HepG2 (cell line): ENCODE measurements around the gene HSP90AB1. TPM values are rescaled to one million over a fixed set of nuclear protein-coding genes. Genes with fewer than 3 reads are reported as not detected.

Experiments used
- ATF2 ChIP-seq: sonication (generic); formaldehyde crosslinking; IDR thresholded peaks from 2 replicates; pipeline ENCODE4 v1.4.0; 2020; ENCODE audit warnings: missing genetic modification reagents
- BCL3 ChIP-seq: sonication (generic); formaldehyde crosslinking; IDR thresholded peaks from 2 replicates; pipeline ENCODE4 v1.5.1; 2020; ENCODE audit warnings: mild to moderate bottlenecking, missing genetic modification reagents, moderate library complexity
- DR1 ChIP-seq: sonication (generic); formaldehyde crosslinking; IDR thresholded peaks from 2 replicates; pipeline ENCODE4 v1.8.0; 2021; ENCODE audit warnings: mild to moderate bottlenecking, missing genetic modification reagents, inconsistent platforms
- HNF4G ChIP-seq, 2 experiments: sonication (generic) in 1 of 2; formaldehyde crosslinking in 1 of 2; IDR thresholded peaks; 2 replicates each; pipeline versions ENCODE4 v1.4.0 to v1.6.1; 2011 to 2020; ENCODE audit warnings: borderline replicate concordance in 2 of 2, low read depth in 2 of 2, mild to moderate bottlenecking in 2 of 2, low read length in 1 of 2, missing genetic modification reagents in 1 of 2, moderate library complexity in 1 of 2
- HNRNPH1 ChIP-seq: fragments of 200-400 bp; formaldehyde crosslinking; optimal IDR thresholded peaks from 2 replicates; pipeline ENCODE3; 2017; ENCODE audit warnings: mild to moderate bottlenecking, low read depth, low read length
- KMT2A ChIP-seq: sonication (generic); formaldehyde crosslinking; IDR thresholded peaks from 2 replicates; pipeline ENCODE4 v1.4.0; 2020; ENCODE audit warnings: missing genetic modification reagents
- MXD3 ChIP-seq: IDR thresholded peaks from 2 replicates; pipeline ENCODE4 v1.6.1; 2016; ENCODE audit warnings: mild to moderate bottlenecking, missing biosample characterization, missing genetic modification reagents
- PRDM4 ChIP-seq: sonication (generic); formaldehyde crosslinking; IDR thresholded peaks from 2 replicates; pipeline ENCODE4 v1.9.0; 2021; ENCODE audit warnings: missing genetic modification reagents, borderline replicate concordance
- SAFB2 ChIP-seq: sonication (generic); formaldehyde crosslinking; IDR thresholded peaks from 2 replicates; pipeline ENCODE4 v1.5.1; 2020; ENCODE audit warnings: missing genetic modification reagents, low read depth, mild to moderate bottlenecking, borderline replicate concordance
- SNAPC5 ChIP-seq: sonication (generic); formaldehyde crosslinking; IDR thresholded peaks from 2 replicates; pipeline ENCODE4 v1.8.1; 2023; ENCODE audit warnings: mild to moderate bottlenecking, missing genetic modification reagents, borderline replicate concordance
- SOX13 ChIP-seq, 3 experiments: fragments of 450-650 bp in 1 of 3; sonication (generic) in 1 of 3; formaldehyde crosslinking in 1 of 3; IDR thresholded peaks in 2 of 3; conservative IDR thresholded peaks in 1 of 3; 2 replicates each; pipeline versions ENCODE4 v1.5.0 to v1.6.1; 2016 to 2020; ENCODE audit warnings: antibody characterized with exemption in 1 of 3, mild to moderate bottlenecking in 1 of 3, missing compliant biosample characterization in 1 of 3, missing genetic modification reagents in 1 of 3, moderate library complexity in 1 of 3
- SPEN ChIP-seq: sonication (generic); formaldehyde crosslinking; IDR thresholded peaks from 2 replicates; pipeline ENCODE4 v1.5.1; 2020; ENCODE audit warnings: low read depth, mild to moderate bottlenecking, missing genetic modification reagents
- SRF ChIP-seq: IDR thresholded peaks from 2 replicates; pipeline ENCODE4 v1.6.1; 2011; ENCODE audit warnings: mild to moderate bottlenecking, low read depth, low read length, moderate library complexity
- TMF1 ChIP-seq: sonication (generic); formaldehyde crosslinking; IDR thresholded peaks from 2 replicates; pipeline ENCODE4 v1.8.1; 2022; ENCODE audit warnings: low read depth, missing genetic modification reagents
- TOPORS ChIP-seq: sonication (generic); formaldehyde crosslinking; IDR thresholded peaks from 2 replicates; pipeline ENCODE4 v1.8.0; 2023; ENCODE audit warnings: mild to moderate bottlenecking, missing genetic modification reagents
- ZIK1 ChIP-seq: sonication (generic); formaldehyde crosslinking; IDR thresholded peaks from 2 replicates; pipeline ENCODE4 v1.5.0; 2020; ENCODE audit warnings: mild to moderate bottlenecking, low read depth, missing genetic modification reagents, borderline replicate concordance
- ZNF205 ChIP-seq: IDR thresholded peaks from 2 replicates; pipeline ENCODE4 v1.6.1; 2018; ENCODE audit warnings: missing biosample characterization, missing genetic modification reagents
- ZNF607 ChIP-seq: sonication (generic); formaldehyde crosslinking; IDR thresholded peaks from 2 replicates; pipeline ENCODE4 v1.5.1; 2020; ENCODE audit warnings: missing genetic modification reagents, mild to moderate bottlenecking, borderline replicate concordance
- ZNF619 ChIP-seq: sonication (generic); formaldehyde crosslinking; IDR thresholded peaks from 2 replicates; pipeline ENCODE4 v1.4.0; 2020; ENCODE audit warnings: mild to moderate bottlenecking, missing genetic modification reagents
- ZNF660 ChIP-seq: sonication (generic); formaldehyde crosslinking; IDR thresholded peaks from 2 replicates; pipeline ENCODE4 v1.5.1; 2020; ENCODE audit warnings: mild to moderate bottlenecking, low read depth, missing genetic modification reagents, borderline replicate concordance
- ZNF737 ChIP-seq: sonication (generic); formaldehyde crosslinking; IDR thresholded peaks from 2 replicates; pipeline ENCODE4 v1.5.0; 2020; ENCODE audit warnings: missing genetic modification reagents, mild to moderate bottlenecking, borderline replicate concordance
- ZNF770 ChIP-seq: sonication (generic); formaldehyde crosslinking; IDR thresholded peaks from 2 replicates; pipeline ENCODE4 v1.5.0; 2020; ENCODE audit warnings: mild to moderate bottlenecking, missing genetic modification reagents
- polyA plus RNA-seq, 8 experiments: library from polyadenylated mRNA; depleted of rRNA in 3 of 8; stranded (reverse) in 7 of 8; unstranded in 1 of 8; fragments of >200 nt; fragmentation: Illumina TruSeq in 4 of 8; extraction: Trizol in 4 of 8; gene quantifications; 2 replicates each; pipeline versions ENCODE4 v1.2.1 to v1.2.3, GENCODE V29; 2011 to 2016; ENCODE audit warnings: low read depth in 4 of 8, missing spikeins in 1 of 8, mixed read lengths in 1 of 8; ENCODE audit not compliant: insufficient read depth in 1 of 8
- total RNA-seq, 5 experiments: library from RNA; depleted of rRNA; stranded (reverse); fragments of >200 nt; fragmentation: Illumina TruSeq; extraction: Trizol; gene quantifications; 2 replicates each; pipeline ENCODE4 v1.2.3, GENCODE V29; 2016; ENCODE audit warnings: low read depth in 1 of 5

Gene HSP90AB1
- total and polyA plus RNA-seq, 2 of the 13 experiments (the other 11 are each of a cell fraction or from before 2014, with no cell fraction given): 1,325 to 1,472 TPM

- no peak for TF ChIP-seq ZNF770 (CRISPR knock-in tag)
- TF ChIP-seq ZNF619: no peak
- TF ChIP-seq HNRNPH1: no peak
- TF ChIP-seq SNAPC5 (CRISPR knock-in tag): no peak
- TF ChIP-seq MXD3 (CRISPR knock-in tag): no peak
- peak; percentile 25; the same call in 1 of the 2 replicates for TF ChIP-seq BCL3
- no peak for TF ChIP-seq SAFB2 (CRISPR knock-in tag)
- TF ChIP-seq SRF: no peak
- no peak for TF ChIP-seq ATF2 (CRISPR knock-in tag)
- TF ChIP-seq SOX13 (IDR thresholded peaks at IDR 0.05): no peak
- 0 out of 4 replicates have a peak, but pooled peaks of 1 of the 2 experiments have one; percentile 57 for TF ChIP-seq SOX13 (CRISPR knock-in tag; conservative IDR thresholded peaks at IDR 0.05 in 1 of 2, IDR thresholded peaks at IDR 0.05 in 1 of 2)
- TF ChIP-seq ZNF660 (CRISPR knock-in tag): no peak
- no peak for TF ChIP-seq ZIK1
- no peak for TF ChIP-seq SPEN
- TF ChIP-seq DR1 (CRISPR knock-in tag): peak; percentile 75; the same call in 1 of the 2 replicates
- 0 out of 2 replicates have a peak, but pooled peaks have one; percentile 3 for TF ChIP-seq PRDM4 (CRISPR knock-in tag)
- peak; percentile 19; the same call in 1 of the 2 replicates for TF ChIP-seq KMT2A (CRISPR knock-in tag)
- peak; percentile 55; the same call in 1 of the 2 replicates for TF ChIP-seq HNF4G (IDR thresholded peaks at IDR 0.05; ENCODE audit: borderline replicate concordance, low read depth, low read length)
- no peak for TF ChIP-seq HNF4G (CRISPR knock-in tag; IDR thresholded peaks at IDR 0.05; ENCODE audit: borderline replicate concordance, low read depth)
- TF ChIP-seq TMF1: no peak
- no peak for TF ChIP-seq ZNF205 (CRISPR knock-in tag)
- TF ChIP-seq ZNF737 (CRISPR knock-in tag): no peak
- no peak for TF ChIP-seq TOPORS (CRISPR knock-in tag)
- TF ChIP-seq ZNF607: peak; percentile 23; the same call in 1 of the 2 replicates
These were observed 9.8 kb downstream of the HSP90AB1 start (continued) for GRCh38 chr6:44256775-44257024.
